Mesenchymal stem cell (in vitro differentiated cells and primary cell): ENCODE measurements around the gene TEX29.

Source experiments
- DNase-seq: peaks from one replicate; pipeline ENCODE4 v3.0.0-alpha.2; 2013
- H2AFZ ChIP-seq: one replicate; pipeline ENCODE4 v1.6.1; 2013; ENCODE audit warnings: low read depth, mild to moderate bottlenecking, control low read depth, inconsistent platforms, low read length, moderate library complexity
- H2AK5ac ChIP-seq: 2 replicates; pipeline ENCODE4 v1.6.1; 2013; ENCODE audit warnings: low read length, moderate library complexity, mild to moderate bottlenecking, inconsistent platforms; ENCODE audit not compliant: severe bottlenecking
- H2BK120ac ChIP-seq: one replicate; pipeline ENCODE4 v1.6.1; 2013; ENCODE audit warnings: low read depth, mild to moderate bottlenecking, inconsistent platforms, low read length, moderate library complexity
- H2BK12ac ChIP-seq, 2 experiments: one replicate each; pipeline ENCODE4 v1.6.1; 2013; ENCODE audit warnings: inconsistent platforms in 2 of 2, low read length in 2 of 2, mild to moderate bottlenecking in 2 of 2, moderate library complexity in 2 of 2, control low read depth in 1 of 2
- H2BK15ac ChIP-seq: one replicate; pipeline ENCODE4 v1.6.1; 2013; ENCODE audit warnings: mild to moderate bottlenecking, low read depth, inconsistent platforms; ENCODE audit not compliant: poor library complexity, severe bottlenecking
- H2BK5ac ChIP-seq: 2 replicates; pipeline ENCODE4 v1.6.1; 2013; ENCODE audit warnings: low read depth, mild to moderate bottlenecking, low read length, control low read depth, inconsistent platforms; ENCODE audit not compliant: poor library complexity, severe bottlenecking
- H3K14ac ChIP-seq, 2 experiments: one replicate each; pipeline ENCODE4 v1.6.1; 2013; ENCODE audit warnings: inconsistent platforms in 2 of 2, low read length in 2 of 2, control low read depth in 1 of 2, mild to moderate bottlenecking in 1 of 2, moderate library complexity in 1 of 2
- H3K18ac ChIP-seq, 2 experiments: one replicate each; pipeline ENCODE4 v1.6.1; 2013; ENCODE audit warnings: inconsistent platforms in 2 of 2, low read length in 2 of 2, control low read depth in 1 of 2, low read depth in 1 of 2, mild to moderate bottlenecking in 1 of 2
- H3K23ac ChIP-seq, 2 experiments: one replicate each; pipeline ENCODE4 v1.6.1; 2013; ENCODE audit warnings: inconsistent platforms in 2 of 2, low read length in 2 of 2, mild to moderate bottlenecking in 2 of 2, moderate library complexity in 2 of 2, control low read depth in 1 of 2
- H3K27ac ChIP-seq: 2 replicates; pipeline ENCODE4 v1.5.1; 2013; ENCODE audit warnings: mild to moderate bottlenecking, moderate library complexity, low read length, control low read depth, inconsistent platforms; ENCODE audit not compliant: poor library complexity, severe bottlenecking
- H3K27me3 ChIP-seq, 2 experiments: 2 replicates each; pipeline versions ENCODE4 v1.6.1 to v1.7.0; 2013; ENCODE audit warnings: low read length in 2 of 2, mild to moderate bottlenecking in 2 of 2, moderate library complexity in 2 of 2, control low read depth in 1 of 2, inconsistent platforms in 1 of 2; ENCODE audit not compliant: control insufficient read depth in 1 of 2, insufficient read depth in 1 of 2
- H3K36me3 ChIP-seq, 2 experiments: 2 replicates each; pipeline versions ENCODE4 v1.6.1 to v1.7.0; 2013; ENCODE audit warnings: low read length in 2 of 2, control low read depth in 1 of 2, inconsistent platforms in 1 of 2, low read depth in 1 of 2, mild to moderate bottlenecking in 1 of 2; ENCODE audit not compliant: insufficient read depth in 2 of 2, control insufficient read depth in 1 of 2
- H3K4ac ChIP-seq, 2 experiments: one replicate each; pipeline ENCODE4 v1.6.1; 2013; ENCODE audit warnings: inconsistent platforms in 2 of 2, low read length in 2 of 2, mild to moderate bottlenecking in 2 of 2, moderate library complexity in 2 of 2, control low read depth in 1 of 2, low read depth in 1 of 2
- H3K4me1 ChIP-seq: 2 replicates; pipeline ENCODE4 v1.6.1; 2013; ENCODE audit warnings: low read depth, low read length, control low read depth; ENCODE audit not compliant: control insufficient read depth, insufficient read depth
- H3K4me2 ChIP-seq: 2 replicates; pipeline ENCODE4 v1.6.1; 2013; ENCODE audit warnings: low read length, mild to moderate bottlenecking, inconsistent platforms; ENCODE audit not compliant: poor library complexity, severe bottlenecking
- H3K4me3 ChIP-seq, 2 experiments: 2 replicates each; pipeline versions ENCODE4 v1.5.1 to v1.7.0; 2013; ENCODE audit warnings: low read length in 2 of 2, mild to moderate bottlenecking in 2 of 2, control low read depth in 1 of 2, low read depth in 1 of 2; ENCODE audit not compliant: insufficient read depth in 1 of 2
- H3K79me1 ChIP-seq: replicated peaks from 2 replicates; pipeline ENCODE4 v1.6.1; 2013; ENCODE audit warnings: mild to moderate bottlenecking, control low read depth, low read length, inconsistent platforms; ENCODE audit not compliant: poor library complexity, severe bottlenecking
- H3K9ac ChIP-seq: 2 replicates; pipeline ENCODE4 v1.7.0; 2013; ENCODE audit warnings: mild to moderate bottlenecking, low read length, moderate library complexity
- H3K9me3 ChIP-seq: 2 replicates; pipeline ENCODE4 v1.7.0; 2013; ENCODE audit warnings: mild to moderate bottlenecking, low read length; ENCODE audit not compliant: control insufficient read depth
- H4K8ac ChIP-seq: one replicate; pipeline ENCODE4 v1.6.1; 2013; ENCODE audit warnings: inconsistent platforms, mild to moderate bottlenecking, low read length, moderate library complexity
- H4K91ac ChIP-seq: one replicate; pipeline ENCODE4 v1.6.1; 2013; ENCODE audit warnings: mild to moderate bottlenecking, low read length, inconsistent platforms
- WGBS: methylation state at CpG from one replicate; pipeline ENCODE4 v1.1.7; 2013; ENCODE audit warnings: mixed read lengths; 5-methylcytosine and 5-hydroxymethylcytosine counted together

TEX29 gene

GRCh38 chr13:111298214-111298975, 22.0 kb upstream of the TEX29 start:
- 89% methylated on average over 13 of the region's 13 CpGs for WGBS

DNA sequence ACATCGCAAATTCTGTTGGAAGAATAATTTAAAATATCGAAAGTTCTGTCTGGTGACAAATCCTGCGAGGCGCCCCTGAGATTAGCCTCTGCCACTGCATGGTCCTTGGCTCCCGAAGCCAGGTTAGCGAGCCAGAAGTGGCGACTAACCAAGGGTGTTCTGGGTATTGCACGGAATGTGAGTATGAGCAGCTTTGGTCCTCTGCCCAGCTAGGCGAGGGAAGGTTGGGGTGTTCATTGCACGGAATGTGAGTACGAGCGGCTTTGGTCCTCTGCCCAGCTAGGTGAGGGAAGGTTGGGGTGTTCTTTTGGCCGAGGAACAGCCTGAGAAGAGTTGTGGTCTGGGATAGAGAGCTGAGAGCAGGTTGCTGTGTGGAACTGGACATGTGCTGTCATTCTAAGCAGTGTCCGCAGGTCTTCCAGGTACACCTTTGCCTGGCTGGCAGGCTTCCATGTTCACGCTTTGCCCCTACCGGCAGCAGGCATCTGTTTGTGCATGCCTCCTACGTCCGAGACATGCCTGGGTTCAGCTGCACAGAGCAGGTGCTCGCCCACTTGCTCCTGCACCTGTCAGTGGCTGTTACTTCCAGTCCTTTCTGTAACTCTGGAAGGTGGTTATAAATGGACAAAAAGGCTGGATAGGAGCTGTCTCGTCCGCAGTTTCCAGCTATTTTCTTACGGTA, 18.3 kb upstream of the TEX29 start:
- DNase-seq: no peak
- Histone ChIP-seq H3K23ac (no peak overlapping the region), H3K9me3 (peaks cover 1% of the 10 kb centered on the region), H2BK5ac (no peak overlapping the region), H2BK15ac (no peak overlapping the region), H3K9ac (no peak overlapping the region), H3K4ac (no peak overlapping the region), H3K79me1 (peaks cover 22% of the 10 kb centered on the region), H3K36me3 (peaks cover 58 to 92% of the 10 kb centered on the region in 2 experiments), H3K4me2 (no peak overlapping the region), H4K91ac (no peak overlapping the region), H2AK5ac (no peak overlapping the region), H3K27me3 (no peaks in the 10 kb centered on the region), H3K27ac (no peak overlapping the region), H3K4me3 (no peak overlapping the region), H2BK12ac (no peak overlapping the region), H3K18ac (no peak overlapping the region), H3K14ac (no peak overlapping the region), H2BK120ac (no peak overlapping the region), H3K4me1 (no peaks in the 10 kb centered on the region), H2AFZ (no peak overlapping the region), H4K8ac (no peak overlapping the region)
- 98% methylated on average over 22 of the region's 22 CpGs for WGBS

More at GRCh38 chr13:111298214-111298975, 22.0 kb upstream of the TEX29 start:
- H4K91ac ChIP-seq: no peak overlapping the region
- no peak overlapping the region for H3K18ac ChIP-seq
- no peaks in the 10 kb centered on the region for H3K27me3 ChIP-seq
- no peak overlapping the region for H3K9ac ChIP-seq
- no peak overlapping the region for H3K4me3 ChIP-seq
- no peak overlapping the region for H4K8ac ChIP-seq
- H2AFZ ChIP-seq: no peak overlapping the region
- no peaks in the 10 kb centered on the region for H3K4me1 ChIP-seq
- H2BK120ac ChIP-seq: no peak overlapping the region
- H2BK12ac ChIP-seq: no peak overlapping the region
- no peak overlapping the region for H3K4ac ChIP-seq
- H3K9me3 ChIP-seq: no peaks in the 10 kb centered on the region
- peaks cover 46 to 90% of the 10 kb centered on the region in 2 experiments for H3K36me3 ChIP-seq
- H2AK5ac ChIP-seq: no peak overlapping the region
- H2BK15ac ChIP-seq: no peak overlapping the region
- peaks cover 32% of the 10 kb centered on the region for H3K79me1 ChIP-seq
- no peak overlapping the region for H2BK5ac ChIP-seq
- no peak overlapping the region for H3K23ac ChIP-seq
- H3K4me2 ChIP-seq: no peak overlapping the region
- no peak overlapping the region for H3K27ac ChIP-seq
- DNase-seq: no peak
- H3K14ac ChIP-seq: no peak overlapping the region

GRCh38 chr13:111303559-111303958, 16.9 kb upstream of the TEX29 start:
- H3K9ac ChIP-seq: no peak overlapping the region
- no peak overlapping the region for H3K23ac ChIP-seq
- H2BK15ac ChIP-seq: no peak overlapping the region
- H4K8ac ChIP-seq: no peak overlapping the region
- H2BK12ac ChIP-seq: no peak overlapping the region
- no peak overlapping the region for H3K27ac ChIP-seq
- H3K4me2 ChIP-seq: no peak overlapping the region
- no peak overlapping the region for H2AFZ ChIP-seq
- H3K36me3 ChIP-seq: peaks cover 61 to 90% of the 10 kb centered on the region in 2 experiments
- H3K18ac ChIP-seq: no peak overlapping the region
- H2BK5ac ChIP-seq: no peak overlapping the region
- no peak overlapping the region for H3K4ac ChIP-seq
- no peak overlapping the region for H4K91ac ChIP-seq
- DNase-seq: no peak
- peaks cover 23% of the 10 kb centered on the region for H3K79me1 ChIP-seq
- H3K27me3 ChIP-seq: no peaks in the 10 kb centered on the region
- H3K9me3 ChIP-seq: peaks cover 3% of the 10 kb centered on the region
- no peaks in the 10 kb centered on the region for H3K4me1 ChIP-seq
- H2BK120ac ChIP-seq: no peak overlapping the region
- no peak overlapping the region for H3K14ac ChIP-seq
- H2AK5ac ChIP-seq: no peak overlapping the region
- WGBS: 98% methylated on average over 7 of the region's 11 CpGs
- no peak overlapping the region for H3K4me3 ChIP-seq

- Histone ChIP-seq H2BK15ac (no peak overlapping the region), H2AFZ (no peak overlapping the region), H4K8ac (no peak overlapping the region), H3K4ac (no peak overlapping the region), H3K4me2 (no peak overlapping the region), H2BK120ac (no peak overlapping the region), H2BK5ac (no peak overlapping the region), H4K91ac (no peak overlapping the region), H2BK12ac (no peak overlapping the region), H3K9ac (no peak overlapping the region), H3K79me1 (peaks cover 22% of the 10 kb centered on the region), H3K27me3 (no peaks in the 10 kb centered on the region), H3K18ac (no peak overlapping the region), H2AK5ac (no peak overlapping the region), H3K4me3 (no peak overlapping the region), H3K23ac (no peak overlapping the region), H3K36me3 (peaks cover 61 to 90% of the 10 kb centered on the region in 2 experiments), H3K9me3 (peaks cover 3% of the 10 kb centered on the region), H3K4me1 (no peaks in the 10 kb centered on the region), H3K14ac (no peak overlapping the region), H3K27ac (no peak overlapping the region)
- WGBS: 98% methylated on average over 15 of the region's 15 CpGs
- DNase-seq: no peak
These were observed 16.3 kb upstream of the TEX29 start for GRCh38 chr13:111304041-111304544.
